ENCODE results near the gene CACNA2D3.

- no peak for TF ChIP-seq CTCF (IDR thresholded peaks at IDR 0.05)
- no peak for TF ChIP-seq POLR2A (IDR thresholded peaks at IDR 0.05)
Measured at GRCh38 chr3:54304877-54305276, 182.5 kb downstream of the CACNA2D3 start.
